HG02610 (cell line): ENCODE data around the gene PDZRN3.

Experiments used
- ATAC-seq: cut with Tn5 transposase; IDR thresholded peaks from one replicate; pipeline ENCODE4 v1.9.1; 2021; ENCODE audit warnings: mild to moderate bottlenecking, moderate library complexity; ENCODE audit not compliant: unreplicated experiment

PDZRN3 gene

DNA sequence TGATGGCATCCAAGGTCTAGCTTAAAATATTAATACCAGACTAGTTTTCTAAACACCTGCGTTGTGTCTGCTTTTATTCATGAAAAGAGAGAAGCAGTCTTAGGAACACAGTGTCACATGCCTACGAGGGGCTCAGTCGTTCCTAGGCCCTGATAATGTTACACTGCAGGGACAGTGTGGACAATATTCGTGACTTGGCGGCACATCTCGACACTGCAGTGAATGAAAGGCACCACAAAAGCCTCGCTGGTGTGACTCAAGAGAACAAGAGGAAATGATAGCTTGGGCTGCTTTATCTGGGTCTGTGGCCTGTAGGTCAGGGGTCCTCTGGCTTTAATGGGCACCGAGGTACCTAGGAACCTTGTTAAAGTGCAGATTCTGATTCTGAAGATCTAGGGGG, 226.7 kb downstream of the PDZRN3 start:
- no peak for ATAC-seq

DNA sequence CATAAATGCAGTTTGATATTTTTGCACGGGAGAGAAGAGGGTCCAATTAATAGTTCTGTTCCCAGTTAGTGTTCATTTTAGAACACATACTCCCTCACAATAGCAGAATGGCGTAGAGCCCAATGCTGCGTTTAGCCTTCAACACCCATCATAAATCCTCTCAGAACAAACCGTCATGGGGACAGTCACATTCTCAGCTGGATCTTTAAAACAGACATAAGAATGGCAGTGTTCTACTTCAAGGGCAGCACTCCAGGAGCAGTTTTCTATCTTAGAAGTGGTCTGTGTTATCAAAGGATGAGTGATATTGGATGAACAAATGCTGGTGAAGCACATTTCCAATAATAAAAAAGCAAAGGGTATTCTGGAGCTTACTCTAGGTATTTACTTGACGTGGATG, 230.5 kb downstream of the PDZRN3 start:
- no peak for ATAC-seq

DNA sequence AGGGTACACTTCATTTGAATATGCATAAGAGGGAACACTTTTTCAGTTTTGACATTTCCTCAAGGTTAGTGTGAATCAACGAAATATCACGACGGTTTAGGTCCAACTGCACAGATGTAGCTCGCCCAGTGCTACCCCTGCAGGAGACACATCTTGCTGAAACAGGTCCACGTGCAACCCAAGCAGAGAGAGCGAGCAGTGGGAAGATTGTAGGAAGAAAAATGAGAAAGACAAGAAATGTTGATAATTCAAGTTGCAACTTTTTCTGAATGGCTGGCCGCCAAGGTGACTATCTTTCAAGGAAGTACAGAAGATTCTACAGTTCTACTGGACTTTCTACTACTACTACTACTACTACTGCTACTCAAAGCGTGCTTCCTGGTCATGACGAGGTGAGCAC, 231.7 kb downstream of the PDZRN3 start:
- no peak for ATAC-seq

DNA sequence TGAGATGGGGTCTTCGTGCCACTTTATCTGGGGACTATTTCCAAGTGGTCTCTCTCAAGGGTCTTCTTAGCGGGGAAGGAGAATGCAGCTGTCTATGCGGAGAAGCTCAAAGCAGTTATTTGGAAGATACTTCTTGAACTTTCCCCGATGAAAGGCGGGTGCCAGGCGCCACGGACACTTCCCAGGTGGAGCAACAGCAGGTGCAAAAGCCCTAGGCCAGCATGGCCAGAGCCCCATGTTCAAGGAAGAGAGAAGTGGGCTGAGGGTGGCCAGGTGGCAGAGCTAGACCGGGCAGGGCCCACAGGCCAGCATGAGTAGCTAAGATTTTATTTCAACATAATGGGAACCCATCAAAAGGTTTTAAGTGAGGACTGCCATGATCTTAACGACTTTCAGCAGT, 232.8 kb downstream of the PDZRN3 start:
- ATAC-seq: no peak

DNA sequence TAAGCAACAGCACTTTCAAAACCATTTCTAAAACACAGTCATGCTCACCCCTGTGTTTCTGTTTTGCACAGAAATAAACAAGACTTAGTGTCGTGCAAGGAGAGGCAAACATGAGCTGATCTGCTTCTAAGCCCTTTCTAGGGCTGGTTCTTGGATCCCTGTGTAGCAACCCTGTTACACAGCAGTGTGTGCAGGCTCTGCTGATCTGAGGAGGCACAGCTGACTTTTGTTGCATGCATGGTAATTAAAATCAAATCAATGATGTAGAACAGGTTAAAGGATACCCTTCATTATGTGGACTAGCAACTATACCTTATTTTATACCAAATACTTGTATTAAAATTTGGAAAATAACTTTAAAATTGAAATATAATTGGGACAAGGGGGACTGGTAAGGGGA, 234.8 kb downstream of the PDZRN3 start:
- ATAC-seq: no peak

DNA sequence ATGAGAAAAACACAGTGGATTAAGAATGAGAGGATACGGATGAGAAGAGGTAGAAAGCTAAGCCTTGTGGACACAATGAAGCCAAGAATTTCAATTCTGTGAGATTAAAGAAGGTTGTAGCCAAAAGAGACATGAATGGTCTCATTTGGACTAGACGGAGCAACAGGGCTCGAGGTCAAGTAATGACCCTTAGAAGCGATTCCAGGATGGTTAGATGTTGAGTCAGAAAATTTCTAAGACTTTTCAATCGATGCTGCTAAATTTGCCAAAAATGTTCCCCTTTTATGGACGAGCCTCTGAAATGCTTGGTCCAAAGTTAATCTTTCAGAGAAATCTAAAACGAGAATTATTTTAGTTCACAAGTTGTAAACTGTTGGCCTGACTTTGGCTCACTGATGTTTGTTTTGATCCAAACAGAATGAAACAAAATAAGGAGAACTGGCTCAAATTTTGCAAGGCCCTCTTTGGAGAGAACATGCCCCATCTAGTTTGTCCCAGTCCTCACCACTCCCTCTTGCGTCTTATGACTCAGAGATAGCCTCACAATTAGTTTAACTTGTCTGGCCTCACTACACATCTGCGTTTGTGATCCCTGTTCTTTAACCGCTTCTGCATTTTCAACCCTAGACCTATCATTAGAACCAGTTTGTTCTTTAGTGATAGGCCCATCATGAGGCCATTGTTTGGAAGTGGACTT, 235.5 kb downstream of the PDZRN3 start:
- no peak for ATAC-seq

DNA sequence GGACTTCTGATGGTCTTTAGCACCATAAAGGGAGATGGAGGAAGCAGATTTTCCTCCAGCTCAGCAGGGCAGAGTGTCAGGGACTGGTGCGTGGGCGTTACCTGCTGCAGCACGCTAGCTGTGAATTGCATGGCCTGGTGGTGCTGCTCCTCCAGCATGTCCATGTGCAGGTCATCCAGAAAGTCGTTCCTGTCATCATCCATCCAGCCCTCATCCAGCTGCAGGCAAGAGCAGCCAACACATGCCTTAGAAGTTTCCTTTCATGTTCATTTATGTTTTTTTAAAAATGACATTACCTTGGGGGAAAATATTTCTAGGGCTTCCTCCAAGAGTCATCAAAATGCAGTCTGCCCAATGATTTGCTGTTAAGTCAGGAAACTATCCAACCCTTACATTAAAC, 239.2 kb downstream of the PDZRN3 start:
- no peak for ATAC-seq

DNA sequence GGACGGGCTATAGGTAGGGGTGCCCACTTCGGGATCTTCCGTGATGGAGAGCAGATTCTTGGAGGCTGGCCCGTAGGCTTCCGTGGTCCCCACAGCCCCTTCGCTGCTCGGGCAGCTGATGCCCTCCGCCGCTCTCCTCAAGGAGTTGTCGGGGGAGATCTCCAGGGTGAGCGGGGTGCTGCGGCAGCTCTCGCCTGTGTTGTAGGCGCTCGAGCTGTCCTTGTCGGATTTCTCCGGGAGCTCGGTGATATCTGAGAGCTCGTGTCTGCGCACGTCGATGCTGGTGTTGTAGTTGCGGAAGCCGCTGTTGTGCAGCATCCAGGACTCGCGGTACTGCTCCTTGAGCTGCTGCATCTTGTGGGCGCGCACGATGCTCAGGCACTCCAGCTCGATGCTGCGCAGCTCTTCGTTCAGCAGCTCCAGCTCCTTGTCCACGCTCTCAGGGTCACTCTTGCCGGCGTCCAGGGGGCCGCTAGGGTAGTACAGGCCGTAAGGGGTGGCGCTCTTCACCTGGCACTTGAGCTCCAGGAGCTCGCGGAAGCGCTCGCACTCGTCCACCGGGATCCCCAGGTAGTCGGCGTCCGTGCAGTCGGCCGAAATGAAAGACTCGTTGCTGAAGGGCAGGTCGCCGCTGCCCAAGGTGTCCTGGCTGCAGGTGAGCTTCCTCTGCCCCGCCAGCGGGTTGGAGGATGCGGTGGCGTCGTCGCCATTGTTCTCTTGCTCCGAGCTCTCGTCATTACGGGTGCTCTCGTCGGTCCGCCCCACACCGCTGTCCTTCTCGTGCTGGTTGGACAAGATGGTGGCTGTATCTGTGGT, 240.4 kb downstream of the PDZRN3 start:
- no peak for ATAC-seq

DNA sequence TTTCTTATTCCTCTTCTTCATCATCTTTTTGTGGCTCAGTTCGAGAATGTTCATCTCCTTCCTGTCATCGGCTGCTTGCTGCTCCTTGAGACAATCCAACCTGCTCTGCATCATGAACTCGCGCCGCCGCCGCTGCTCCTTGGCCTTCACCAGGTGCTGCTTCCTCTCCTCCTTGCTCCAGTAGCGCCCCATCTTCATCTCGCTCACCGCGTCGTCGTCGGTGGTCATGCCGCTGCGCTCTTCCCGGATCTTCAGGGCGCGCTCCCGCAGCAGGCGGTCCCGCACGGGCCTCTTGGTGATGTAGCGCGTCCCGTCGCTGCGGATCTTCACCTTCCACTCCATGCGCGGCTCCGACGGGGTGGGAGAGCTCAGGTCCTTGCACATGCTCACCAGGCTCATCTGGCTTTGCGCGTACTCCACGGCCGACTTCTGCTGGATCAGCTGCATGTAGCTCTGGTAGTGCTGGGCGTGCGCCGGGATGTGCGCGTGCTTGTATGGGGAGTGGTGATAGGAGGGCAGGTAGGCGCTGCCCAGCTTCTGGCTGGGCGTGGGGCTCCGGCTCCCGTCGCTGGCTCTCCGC, 241.2 kb downstream of the PDZRN3 start:
- ATAC-seq: no peak

DNA sequence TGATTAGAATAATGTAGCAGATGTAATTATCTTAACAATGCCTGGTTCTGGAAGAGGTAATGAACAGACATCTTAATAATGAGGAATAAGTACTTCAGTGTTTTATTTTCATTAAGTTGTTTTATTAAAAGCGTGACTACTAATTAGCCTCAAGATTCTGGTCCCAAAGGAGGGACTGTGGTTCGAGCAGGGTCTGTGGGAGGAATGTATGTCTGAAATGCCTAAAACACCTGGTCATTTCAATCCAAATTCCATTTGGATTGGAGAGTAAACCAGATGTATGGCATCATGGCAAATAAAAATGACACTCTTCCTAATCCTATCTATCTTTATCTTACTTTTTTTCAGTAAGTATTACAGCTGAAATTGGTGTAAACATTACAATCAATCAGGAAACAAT, 243.2 kb downstream of the PDZRN3 start:
- no peak for ATAC-seq

DNA sequence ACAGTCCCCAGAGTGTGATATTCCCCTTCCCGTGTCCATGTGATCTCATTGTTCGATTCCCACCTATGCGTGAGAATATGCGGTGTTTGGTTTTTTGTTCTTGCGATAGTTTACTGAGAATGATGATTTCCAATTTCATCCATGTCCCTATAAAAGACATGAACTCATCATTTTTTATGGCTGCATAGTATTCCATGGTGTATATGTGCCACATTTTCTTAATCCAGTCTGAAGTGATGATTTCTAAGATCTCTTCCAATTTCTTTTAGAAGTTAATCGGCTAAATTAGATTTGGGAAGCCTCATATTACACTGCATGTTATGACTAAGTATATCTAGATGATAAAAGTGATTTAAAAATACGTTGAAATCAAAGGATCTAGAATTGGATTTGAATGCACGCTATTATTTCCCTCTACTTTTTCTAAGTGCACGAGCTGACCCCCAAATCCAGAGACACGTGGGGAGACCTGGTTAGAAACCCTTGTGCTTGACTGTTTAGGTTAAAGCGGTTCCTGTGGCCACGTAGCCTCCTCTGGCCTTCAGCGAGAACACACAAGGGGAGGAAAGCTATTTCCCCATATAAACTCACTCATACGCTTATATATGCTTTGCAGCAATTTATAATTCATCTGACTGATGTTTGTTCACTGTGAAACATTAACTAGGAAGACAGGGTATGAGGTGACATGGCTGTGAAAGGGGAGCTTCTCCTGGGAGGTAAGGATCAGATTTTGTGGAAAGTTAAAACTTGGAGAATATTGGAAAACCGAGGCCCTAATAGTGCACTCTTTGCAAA, 243.8 kb downstream of the PDZRN3 start:
- ATAC-seq: no peak

DNA sequence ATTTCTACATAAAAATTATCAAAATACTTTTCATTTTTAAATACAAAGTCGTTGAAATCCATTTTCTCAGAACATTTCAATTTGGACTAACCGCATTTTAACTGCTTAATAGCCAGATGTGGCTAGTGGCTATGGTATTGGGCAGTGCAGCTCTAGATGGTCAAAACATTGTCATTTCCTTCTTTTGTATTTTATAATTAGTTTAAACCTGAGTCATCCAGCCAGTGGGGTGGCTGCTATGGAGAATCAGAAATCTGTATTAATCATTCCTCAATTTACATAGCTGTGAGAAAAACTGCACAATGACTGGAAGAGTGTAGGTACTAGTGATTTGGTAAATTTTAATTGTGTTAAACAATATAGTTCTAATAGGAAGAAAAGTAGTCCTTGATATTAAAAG, 245.3 kb downstream of the PDZRN3 start:
- no peak for ATAC-seq

DNA sequence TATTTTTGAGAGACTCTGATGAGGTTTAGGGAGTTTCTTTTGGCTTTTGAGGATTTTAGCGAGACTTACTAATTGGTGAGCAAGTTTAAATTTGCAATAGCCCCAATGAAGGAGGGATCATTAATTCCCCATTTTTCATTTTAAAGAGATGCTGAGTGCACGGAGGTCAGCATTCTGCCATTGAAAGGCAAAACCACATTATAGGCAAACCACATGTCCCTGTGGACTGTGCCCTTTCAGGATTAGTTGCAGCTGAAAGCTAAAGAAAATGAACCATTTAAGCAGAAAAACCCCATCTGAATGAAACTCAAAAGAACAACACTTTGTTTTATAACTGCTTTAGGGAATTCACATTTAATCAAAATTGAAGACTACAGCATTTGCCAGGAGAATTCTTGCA, 246.5 kb downstream of the PDZRN3 start:
- ATAC-seq: no peak

DNA sequence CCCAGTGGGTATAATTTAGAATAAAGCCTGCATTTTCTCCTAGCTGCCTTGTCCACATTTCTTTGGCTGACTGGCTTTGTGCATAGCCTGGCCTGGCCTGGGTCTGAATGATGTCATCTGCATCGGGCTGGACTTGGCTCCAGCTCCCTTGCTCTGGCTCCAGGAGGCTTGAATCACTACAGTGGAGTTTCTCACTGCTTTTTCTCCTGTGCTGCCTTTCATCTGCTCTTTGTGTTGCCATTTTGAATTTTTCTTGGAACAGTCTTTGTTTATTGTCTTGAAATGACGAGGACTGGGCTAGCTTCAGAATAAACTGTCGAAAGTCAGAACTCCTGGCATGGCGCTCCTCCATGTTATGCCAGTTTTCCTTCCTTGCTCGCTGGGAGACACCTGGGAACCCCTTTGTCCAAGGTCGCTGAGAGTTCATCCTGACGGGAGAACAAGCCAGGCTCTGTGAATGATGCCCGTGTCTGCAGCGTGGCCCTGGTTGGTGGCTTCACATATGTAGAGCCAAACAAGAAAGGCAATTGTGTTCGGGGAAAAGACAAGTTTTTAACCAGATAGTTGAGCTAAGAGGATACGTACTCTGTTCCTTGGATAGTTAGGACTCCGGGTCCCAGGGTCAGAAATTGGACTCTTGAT, 258.9 kb downstream of the PDZRN3 start:
- ATAC-seq: no peak

DNA sequence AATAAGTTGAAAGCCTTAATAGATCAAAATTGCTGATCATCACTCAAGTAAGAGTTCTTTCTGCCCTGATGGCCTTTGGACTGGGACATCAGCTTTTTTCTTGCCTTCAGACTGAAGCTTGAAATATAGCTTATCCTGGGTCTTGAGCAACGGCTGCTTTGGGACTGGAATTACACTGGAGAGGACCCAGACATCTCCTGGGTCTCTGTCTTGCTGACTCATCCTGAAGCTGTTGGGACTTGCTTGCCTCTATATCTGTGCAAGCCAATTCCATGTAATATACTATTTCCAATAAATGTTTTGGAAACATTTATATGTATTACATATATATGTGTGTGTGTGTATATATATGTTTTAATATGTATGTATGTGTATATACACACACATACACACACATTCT, 260.2 kb downstream of the PDZRN3 start:
- no peak for ATAC-seq

DNA sequence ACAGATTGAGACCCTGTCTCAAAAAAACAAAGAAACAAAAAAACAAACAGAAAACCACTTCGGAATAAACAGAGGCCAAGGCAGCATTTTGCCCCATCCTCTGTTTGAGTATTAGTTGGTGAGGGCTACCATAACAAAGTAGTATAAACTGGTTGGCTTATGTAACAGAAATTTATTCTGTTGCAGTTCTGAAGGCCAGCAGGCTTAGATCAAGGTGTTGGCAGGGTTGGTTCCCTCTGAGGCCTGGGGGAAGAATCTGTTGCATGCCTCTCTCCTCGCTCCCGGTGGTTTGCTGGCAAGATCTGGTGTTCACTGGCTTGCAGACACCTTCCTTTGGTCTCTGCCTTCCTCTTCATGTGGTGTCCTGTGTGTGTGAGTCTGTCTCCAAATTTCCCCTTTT, 261.6 kb downstream of the PDZRN3 start:
- no peak for ATAC-seq

DNA sequence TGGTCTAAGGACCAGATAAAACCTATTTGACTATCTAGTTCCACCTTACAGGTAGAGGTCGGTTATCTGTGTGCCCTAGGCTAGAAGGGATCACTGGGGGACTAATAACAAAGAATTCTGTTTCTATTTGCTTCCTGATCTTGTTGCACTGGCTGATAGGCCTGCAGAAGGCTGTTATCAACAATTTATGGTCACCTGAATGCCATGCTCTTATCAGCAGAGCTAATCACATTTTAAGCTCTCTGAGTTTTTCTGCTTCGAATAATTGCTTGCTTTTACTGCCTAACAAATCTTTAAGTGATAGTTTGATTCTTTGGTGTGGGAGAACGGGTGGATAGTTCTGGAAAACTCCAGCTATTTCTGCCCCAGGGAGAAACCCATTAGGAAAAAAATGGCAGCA, 263.1 kb downstream of the PDZRN3 start:
- no peak for ATAC-seq

DNA sequence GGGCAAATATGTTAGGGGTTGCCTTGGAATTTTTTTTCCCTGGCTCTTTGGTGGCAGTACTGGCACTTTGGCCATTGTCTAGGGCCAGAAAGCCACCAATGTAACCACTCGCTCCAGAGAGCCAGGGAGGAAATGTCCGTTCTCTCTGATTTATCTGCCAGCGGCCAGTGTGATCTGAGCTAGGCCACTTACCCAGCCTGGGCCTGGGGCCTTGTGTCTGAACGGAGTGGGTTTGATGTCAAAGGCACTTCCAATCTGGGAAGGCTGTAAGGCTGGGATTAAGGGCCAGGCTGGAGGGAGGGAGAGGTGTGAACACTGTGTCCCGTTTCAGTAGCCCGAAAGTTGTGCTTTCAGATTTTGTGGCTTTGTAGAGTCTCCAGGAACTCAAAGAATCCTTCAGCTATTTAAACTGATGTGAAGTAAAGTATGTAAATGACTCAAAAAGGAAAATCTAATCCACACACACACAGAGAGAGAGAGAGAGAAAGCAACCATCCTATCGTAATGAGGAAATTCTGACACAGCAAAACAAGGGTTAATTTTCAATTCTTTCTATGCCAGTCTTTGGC, 271.0 kb downstream of the PDZRN3 start:
- ATAC-seq: no peak

DNA sequence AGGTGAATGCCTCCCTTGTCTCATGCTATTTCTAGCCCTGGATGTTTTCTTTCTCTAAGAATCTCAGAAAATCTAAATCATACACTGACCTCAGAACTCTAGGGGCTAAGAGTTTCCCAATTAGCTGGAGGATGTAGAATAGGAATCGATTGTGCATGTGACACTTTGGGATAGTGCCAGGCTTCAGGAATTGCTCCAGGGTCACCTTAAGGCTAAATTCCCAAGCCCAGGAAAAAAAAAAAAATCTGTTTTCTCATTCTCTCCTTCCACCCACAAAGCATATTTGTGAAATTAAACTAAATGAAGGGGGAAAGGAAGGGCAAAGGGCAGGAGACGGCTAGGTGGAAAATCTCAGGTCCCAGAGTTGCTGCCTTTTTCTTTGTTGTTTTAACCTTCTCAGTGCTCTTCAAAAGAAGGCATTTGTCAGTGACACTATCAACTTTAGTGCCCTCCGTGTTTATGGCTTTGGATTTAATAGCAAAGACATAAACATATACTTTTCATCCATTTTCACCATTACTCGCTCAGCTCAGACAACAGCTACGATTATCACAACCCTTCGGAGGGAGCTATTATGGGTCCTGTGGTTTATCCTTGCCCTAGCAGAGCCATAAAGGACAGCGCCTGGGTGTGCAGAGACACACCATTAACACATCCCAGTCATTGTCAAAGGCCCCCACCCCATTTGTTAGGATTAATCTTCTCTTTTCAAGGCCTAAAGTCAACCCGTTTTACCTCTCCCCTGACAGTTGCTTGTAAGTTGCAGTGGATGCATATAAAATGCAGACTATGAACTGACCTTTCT, 271.7 kb downstream of the PDZRN3 start:
- ATAC-seq: no peak
